HFF-Myc (cell line): ENCODE data around the gene FEM1B.

Experiments used
- DNase-seq: peaks from one replicate; pipeline ENCODE4 v3.0.0-alpha.2; 2011; ENCODE audit warnings: low read depth; ENCODE audit errors: extremely low read depth
- H3K4me3 ChIP-seq: replicated peaks from 2 replicates; pipeline ENCODE4 v1.5.1; 2011; ENCODE audit warnings: low read depth, mild to moderate bottlenecking, control low read depth, low read length
- CTCF ChIP-seq: IDR thresholded peaks from 2 replicates; pipeline ENCODE4 v1.5.1; 2012; ENCODE audit warnings: mild to moderate bottlenecking, low read depth, low read length, control low read depth; ENCODE audit errors: missing control alignments

Gene FEM1B

GRCh38 chr15:68292157-68292781, 14.7 kb downstream of the FEM1B start:
- no peak for DNase-seq
- no peak for TF ChIP-seq CTCF
- H3K4me3 ChIP-seq = no peak overlapping the region

- H3K4me3 ChIP-seq = no peak overlapping the region
- no peak for DNase-seq
- no peak for TF ChIP-seq CTCF
Observed at GRCh38 chr15:68292967-68293366, 15.4 kb downstream of the FEM1B start.

- no peak overlapping the region for H3K4me3 ChIP-seq
- no peak for DNase-seq
- TF ChIP-seq CTCF = no peak
Observed at GRCh38 chr15:68295014-68295805, 17.7 kb downstream of the FEM1B start.

- TF ChIP-seq CTCF = no peak
- no peak for DNase-seq
- H3K4me3 ChIP-seq = no peak overlapping the region
Observed at GRCh38 chr15:68298336-68298735, 20.8 kb downstream of the FEM1B start.

DNA sequence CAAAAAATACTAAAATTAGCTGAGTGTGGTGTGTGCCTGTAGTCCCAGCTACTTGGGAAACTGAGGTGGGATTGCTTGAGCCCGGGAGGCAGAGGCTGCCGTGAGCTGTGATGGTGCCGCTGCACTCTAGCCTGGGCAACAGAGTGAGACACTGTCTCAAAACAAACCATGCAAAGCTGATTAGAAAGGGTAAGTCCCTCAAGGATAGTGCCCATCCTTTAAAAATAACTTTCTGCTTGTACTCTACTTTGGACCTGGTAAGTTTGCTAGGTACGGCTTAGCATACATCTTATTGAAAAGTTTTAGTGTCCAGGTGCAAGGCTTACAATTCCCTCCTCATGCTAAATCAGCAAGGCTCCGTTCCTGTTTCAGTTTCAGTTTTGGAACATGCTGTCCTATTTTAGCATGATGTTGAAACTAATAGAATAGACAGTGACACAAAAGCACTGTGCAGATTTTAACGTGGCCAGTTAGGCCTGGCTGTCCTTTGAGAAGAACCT, 21.4 kb downstream of the FEM1B start:
- no peak for TF ChIP-seq CTCF
- no peak for DNase-seq
- H3K4me3 ChIP-seq = no peak overlapping the region

DNA sequence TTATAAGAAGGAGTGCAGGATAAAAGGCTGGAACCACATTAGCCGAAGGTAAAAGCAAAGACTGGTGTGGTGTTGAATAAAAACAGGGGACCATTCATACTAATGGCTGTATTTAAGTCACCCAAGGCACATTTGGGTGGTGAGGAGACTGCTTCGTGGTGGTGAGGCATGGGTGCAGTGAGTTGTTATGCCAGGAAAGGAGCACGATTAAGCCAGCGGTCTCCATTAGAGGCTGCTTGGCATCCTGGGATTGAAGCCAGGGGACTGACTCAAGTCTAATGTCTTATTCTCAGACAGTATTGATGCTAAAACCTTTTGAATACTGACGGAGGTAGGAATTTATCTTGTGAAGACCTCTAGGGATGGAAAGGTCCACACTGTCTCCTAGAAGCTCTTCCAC, 21.9 kb downstream of the FEM1B start:
- DNase-seq = no peak
- no peak overlapping the region for H3K4me3 ChIP-seq
- TF ChIP-seq CTCF = no peak
